NK-92 (cell line): ENCODE measurements around the gene MAP2K5.

Source experiments
- DNase-seq: peaks from one replicate; lab custom pipeline; 2025; ENCODE audit not compliant: unreplicated experiment; lab: John Stamatoyannopoulos, UW

The MAP2K5 gene

DNA sequence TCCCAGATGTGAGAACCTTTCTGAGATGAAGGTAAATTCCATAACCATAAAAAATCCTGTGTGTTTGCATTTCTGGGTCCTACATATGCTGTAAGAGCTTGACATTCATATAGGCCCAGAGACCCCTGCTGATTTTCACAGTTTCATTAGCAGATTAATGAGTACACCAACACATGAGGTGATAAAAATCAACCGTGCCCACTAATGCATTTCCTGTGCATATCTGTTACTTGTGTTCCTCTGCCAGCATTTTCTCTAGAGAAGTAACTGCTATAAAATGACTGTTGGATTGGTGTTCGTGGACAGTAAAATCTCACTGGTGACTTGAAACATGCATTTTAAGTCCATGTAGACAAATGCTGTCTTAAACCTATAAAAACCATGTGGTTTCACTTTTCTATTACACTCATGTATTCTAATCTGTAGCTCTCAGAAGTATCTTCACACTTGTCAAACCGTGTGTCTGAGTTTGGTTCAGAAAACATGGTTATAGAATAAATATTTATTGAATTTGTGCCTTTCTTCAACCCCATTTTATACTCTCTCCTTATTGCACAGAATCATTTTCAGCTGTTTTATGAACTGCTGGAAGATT lies 14.6 kb downstream of the MAP2K5 start:
- DNase-seq: no peak

DNA sequence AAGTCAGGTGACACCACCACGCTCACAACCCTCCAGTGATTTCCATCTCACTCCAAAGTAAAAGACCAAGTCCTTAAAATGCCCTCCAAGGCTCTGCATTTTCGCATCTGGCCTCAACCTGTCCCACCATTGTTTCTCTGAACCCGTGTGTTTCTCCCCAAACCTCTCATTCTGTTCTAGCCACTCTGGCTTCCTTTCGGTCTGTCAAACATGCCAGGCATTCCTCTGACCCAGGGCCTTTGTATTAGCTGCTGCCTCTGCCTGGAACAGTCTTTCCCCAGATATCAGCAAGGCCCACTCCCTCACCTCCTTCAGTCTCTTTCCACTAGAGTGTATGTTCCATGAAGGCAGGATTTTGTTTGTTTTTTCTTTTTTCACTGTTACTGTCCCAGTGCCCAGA lies 16.0 kb downstream of the MAP2K5 start:
- DNase-seq: no peak

DNA sequence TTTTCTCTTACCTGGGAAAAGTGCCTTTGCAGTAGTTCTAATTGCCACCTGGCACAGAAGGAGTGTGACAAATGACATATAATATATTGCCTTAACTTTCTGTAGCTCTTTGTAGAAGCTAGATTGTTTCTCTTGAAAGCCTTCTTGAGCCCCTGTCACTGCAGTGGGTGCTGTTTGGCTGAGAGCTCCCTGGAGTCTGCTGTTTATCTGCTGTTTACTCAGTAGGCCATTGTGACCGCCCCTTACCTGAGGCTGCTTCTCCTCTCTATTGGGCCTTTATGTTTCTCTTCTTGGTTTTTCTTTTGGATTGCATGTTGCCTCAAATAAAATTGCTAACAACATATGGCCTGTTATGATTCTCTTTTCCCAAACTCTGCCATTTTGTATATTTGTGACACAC lies 16.7 kb downstream of the MAP2K5 start:
- DNase-seq: no peak

DNA sequence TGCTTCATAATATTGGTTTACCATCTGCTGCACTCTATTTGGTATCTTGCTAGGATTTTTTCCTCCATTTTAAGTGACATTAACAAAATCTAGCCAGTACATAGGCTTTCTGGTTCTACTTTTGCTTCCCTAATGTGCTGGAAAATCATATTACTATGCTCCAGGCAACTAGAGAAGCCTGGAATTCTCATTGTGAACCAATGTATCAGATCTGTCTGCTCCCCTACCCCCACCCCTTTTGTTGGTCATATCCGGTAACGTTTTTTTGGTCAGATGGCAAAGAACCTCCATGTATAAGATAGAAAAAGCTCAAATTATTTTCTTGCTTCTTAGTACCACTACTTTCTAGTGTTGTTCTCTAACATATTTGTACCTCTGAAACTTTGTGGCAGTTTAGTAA lies 17.1 kb downstream of the MAP2K5 start:
- no peak for DNase-seq

DNA sequence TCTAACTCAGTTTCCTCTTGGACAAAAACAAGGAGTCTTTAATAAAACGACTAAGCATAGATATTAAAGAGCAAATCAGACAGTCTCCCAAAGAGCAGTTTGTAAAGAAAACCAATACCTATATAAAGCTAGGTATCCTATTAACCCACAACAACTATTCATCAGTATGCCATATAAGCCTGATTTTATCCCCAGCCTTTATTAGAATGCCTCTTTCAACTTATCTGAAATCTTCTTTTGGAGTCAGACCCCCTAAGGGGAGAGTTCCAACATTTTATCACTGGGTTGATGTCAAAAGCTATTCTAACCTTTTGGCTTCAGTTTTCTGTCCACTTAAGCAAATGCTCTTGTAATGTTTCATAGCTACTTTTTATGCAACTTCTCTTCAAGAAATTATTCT lies 17.8 kb downstream of the MAP2K5 start:
- DNase-seq: no peak

DNA sequence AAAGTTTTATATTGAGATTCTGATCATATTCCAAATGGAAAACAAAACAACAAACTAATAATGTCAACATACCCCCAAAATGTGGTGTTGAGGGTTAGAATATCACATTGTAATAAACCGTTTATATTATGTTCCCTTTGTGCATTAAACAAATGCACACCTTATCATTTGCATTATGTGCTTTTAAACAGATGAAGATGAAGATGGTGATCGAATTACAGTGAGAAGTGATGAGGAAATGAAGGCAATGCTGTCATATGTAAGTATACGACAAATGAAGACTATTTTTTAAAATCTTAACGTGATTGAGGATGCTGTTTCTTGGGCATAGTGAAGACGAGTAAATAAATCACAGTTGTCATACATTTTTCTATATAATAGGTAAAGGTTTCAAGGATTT lies 20.6 kb downstream of the MAP2K5 start:
- no peak for DNase-seq

DNA sequence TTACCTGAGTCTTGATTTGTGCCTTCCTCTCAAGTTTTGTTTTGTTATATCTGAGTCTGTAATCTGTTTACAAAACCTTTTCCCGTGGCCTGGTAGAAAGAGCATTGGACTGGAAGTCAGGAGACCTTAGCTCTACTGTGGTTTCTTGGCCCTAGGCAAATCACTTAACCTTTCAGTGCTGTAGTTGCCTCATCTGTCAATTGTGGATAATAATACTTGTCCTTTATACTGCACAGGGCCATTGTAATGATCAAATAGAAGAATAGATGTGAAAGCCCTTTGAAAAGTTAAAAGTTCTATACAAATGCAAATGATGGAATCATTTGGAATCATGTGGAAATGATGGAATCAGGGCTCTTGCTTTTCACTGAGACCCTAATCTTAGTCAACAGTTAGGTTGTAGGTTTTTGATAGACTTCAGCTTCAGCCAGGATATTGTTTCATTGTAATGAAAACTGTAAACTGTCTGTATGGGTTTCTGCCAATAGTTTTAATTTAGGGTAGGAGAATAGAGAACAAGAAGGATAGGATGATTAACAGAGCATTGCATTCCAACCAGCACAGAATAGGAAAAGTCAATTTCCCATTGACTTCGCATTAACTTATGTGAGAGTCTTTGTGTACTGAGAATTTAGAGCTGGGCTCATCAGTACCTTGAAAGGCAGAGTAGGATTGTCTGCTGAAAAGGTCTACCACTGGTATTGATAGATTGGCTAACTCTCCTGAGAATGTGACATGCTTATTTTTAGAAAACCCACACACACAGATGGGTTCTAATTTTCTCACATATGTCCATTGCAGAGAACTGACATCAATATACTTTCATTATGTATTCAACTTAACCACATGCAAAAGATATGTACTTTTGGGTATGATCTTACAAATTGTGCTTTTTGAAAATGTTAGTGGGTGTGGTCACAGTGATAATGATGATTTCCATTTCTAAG lies 21.8 kb downstream of the MAP2K5 start:
- DNase-seq: no peak

DNA sequence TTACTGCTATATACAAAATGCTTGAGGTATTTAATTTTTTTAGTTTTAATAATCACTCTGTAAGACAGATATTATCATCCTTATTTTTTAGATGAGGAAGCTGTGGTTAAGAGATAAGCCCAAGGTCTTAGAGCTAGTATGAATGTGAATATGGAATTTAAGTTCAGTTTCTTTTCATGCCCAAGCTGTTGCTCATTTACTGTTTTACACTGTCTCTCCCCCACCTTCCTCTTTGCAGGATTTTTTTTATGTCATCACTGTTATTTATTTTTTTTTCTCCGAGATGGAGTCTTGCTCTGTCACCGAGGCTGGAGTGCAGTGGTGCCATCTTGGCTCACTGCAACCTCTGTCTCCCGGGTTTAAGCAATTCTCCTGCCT lies 22.5 kb downstream of the MAP2K5 start:
- DNase-seq: no peak

DNA sequence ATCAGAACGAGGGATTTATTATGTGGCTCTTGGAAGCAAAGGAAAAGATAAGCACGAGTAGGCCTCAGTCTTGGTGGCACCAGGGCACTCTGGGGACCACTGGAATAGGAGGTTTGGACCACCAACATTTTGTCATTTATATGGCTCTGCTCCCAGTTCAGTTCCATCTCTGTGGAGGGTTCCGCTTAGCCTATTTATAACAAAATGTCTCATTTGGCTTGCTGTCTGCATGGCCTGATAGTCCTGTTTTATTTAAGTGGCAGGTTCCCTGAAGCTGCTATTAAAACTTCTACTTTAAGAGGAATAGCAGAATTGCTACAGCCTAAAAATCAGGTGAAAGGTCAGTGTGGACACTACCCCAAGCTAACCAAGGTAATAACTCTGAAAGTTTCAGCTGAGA lies 27.2 kb downstream of the MAP2K5 start:
- no peak for DNase-seq

DNA sequence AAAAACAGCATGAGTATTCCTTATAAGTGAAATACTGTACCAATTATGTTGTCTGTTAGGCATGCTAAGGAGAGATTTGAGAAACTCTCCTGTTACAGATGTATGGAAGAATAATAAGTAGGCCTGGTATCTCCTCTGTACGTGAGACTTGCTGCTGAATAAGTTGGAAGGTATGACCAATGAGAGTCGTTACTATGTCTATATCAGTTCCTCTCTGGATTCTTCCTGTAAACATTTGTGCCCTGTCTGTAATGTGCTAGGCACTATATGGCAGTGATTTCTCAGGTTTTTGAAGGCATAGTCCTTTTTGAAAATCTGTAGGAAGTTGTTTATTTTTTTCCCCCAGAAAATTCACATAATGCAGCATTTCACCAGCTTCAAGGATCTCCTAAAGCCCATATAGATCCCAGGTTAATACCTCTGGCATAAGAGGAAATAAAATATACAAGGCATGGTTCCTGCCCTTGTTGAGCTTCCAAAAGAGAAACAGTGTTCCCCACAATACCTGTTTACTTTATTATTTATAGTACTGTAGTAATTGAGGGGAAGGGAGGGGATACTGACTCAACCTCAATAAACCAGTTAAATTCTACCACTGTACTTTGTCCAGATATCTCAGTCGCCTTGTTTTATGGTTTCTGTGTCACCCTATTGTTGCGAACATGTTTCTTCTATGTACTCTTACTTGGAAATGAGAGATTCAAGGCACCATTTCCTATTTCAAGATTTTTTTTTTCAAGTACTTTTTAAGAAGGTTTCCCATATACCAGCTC lies 28.6 kb downstream of the MAP2K5 start:
- DNase-seq: no peak

DNA sequence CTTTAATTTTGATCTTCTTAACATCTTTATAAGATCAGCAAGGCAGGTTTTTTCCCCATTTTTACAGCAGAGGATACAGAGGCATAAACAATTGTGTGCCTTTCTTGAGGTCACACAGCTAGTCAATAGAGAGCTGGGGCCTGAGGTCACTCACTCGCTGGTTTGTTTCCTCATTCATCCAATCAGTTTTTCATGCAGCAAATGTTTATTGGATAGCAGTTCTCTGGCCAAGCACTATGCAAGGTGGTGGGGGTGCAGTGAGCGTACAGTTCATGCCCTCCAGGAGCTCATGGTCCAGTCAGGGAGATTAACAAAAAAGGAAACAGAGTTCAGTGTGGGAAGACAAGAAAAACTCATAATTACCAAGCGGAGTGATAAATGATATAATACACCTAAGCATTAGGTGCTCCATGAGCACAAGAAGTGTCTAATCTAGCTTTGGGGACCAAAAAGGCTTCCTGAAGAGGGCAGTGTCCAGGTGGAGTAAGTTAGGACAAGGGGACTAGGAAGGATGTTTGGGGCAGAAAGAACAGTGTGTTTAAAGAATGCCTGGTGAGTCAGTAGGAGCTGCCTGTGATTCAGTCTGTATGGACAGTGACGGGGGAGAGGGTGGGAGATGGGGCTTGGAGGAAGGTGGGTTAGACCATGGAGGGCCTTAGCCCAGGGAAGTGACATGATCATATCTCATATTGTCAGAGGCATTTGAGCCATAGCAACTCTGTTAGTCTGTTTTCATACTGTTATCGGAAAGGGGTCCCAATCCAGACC lies 29.3 kb downstream of the MAP2K5 start:
- DNase-seq: no peak

DNA sequence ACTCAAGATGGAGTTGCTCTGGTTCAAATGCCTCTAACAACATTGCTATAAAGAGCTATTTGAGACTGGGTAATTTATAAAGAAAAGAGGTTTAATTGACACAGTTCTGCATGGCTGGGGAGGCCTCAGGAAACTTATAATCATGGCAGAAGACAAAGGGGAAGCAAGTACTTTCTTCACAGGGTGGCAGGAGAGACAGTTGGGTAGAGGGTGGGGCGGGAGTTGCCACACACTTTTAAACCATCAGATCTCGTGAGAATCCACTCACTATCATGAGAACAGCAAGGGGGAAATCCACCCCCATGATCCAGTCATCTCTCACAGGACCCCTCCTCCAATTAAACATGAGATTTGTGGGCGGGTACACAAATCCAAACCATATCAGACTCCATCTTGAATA lies 30.7 kb downstream of the MAP2K5 start:
- no peak for DNase-seq

DNA sequence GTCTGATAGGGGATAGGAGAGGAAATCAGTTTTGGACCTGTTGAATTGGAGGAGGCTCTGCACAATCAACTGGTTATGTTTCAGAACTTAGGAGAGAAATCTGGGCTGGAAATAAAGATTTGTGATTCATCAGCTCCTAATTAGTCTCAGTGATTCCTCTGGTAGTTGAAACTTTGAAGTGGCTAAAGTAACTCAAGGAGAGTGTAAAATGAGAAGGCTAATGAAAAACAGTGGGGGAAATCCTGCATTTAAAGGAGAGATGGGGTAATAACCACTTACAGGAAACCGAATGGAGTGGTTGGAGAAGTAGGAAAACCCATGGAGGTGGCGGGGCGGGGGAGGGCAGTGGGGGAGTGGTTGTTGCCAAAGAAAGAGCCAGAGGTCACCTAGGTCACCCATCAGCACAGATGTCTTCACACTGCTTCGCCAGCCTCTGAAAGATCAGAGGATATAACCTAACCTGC lies 32.6 kb downstream of the MAP2K5 start:
- no peak for DNase-seq

DNA sequence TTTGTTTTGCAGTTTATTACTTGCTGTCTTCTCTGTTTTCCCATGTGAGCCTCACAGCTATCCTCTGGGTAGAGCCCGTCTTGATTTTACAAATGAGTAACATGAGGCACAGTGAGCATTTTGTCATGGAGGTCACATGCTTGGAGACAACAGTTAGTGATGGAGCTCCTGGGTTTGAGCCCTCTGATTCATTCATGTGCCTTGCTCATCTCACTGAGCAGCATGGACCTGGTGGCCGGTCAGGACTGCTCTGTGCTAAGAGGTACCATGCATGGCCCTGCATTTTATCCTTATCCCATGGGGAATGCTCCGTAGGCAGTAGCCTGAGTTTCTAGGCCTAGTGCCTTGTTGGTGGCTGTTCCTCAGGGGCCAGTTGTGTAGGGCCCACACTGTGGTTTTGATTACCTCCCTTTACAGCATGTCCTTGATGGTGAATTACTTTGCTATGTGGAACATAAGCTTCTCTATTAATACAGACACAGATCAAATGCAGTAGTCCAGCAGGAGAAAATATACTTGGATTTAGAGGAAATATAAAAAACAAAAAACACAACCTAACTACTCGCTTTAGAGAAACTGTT lies 35.6 kb downstream of the MAP2K5 start:
- DNase-seq: no peak

DNA sequence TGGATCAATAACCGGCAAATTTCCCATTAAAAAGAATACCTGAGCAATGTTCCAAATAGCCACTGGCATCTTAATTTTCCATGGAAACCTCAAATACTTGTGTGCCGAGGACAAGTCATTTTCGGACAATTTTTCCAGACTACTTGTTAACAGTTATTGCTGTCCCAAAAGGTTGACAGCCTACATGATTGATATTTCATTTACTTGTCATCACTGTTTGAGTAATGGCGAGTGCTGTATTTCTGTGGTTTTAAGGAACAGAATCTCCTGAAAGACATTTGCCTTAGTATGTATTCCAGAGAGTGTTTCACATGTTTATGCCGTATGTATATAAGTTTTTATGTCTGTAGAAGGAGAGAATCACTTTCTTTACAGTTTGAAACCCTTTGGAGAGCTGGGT lies 36.7 kb downstream of the MAP2K5 start:
- no peak for DNase-seq

DNA sequence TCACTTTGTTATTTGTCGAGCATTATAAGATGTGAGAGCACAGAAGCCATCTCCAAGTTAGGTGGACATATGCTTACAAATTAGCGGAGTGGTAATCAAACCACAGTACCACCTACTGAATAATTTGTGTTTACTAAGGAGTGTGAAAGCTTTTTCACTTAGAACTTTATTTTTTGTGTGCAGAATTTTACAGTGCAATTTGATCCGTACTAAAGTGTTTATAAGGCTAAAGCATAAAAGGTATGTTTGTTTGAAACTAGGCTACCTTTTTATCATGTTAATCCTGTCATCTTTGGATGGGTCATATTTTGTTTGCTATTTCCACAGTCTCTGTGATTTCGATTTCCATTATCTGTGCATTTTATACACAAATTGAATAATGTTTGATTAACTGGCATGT lies 37.5 kb downstream of the MAP2K5 start:
- no peak for DNase-seq

DNA sequence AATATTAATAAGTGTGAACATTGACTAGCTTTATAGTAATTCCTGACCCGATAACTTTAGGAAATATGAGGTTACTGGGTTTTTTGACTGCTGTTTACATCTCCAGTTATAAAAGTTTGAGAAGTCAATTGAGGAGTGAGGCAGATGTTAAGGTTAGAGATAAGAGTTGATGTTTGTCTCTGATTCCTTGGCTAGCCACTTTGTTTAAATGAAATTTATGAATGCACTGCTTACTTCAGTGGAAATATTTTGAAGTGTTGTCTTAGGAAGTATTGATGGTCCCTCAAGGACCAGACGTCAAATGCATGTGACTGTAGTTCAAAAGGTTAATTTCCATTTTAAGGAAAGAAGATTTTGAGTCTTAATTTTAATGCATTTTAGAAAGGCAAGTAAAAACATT lies 41.7 kb downstream of the MAP2K5 start:
- DNase-seq: no peak

DNA sequence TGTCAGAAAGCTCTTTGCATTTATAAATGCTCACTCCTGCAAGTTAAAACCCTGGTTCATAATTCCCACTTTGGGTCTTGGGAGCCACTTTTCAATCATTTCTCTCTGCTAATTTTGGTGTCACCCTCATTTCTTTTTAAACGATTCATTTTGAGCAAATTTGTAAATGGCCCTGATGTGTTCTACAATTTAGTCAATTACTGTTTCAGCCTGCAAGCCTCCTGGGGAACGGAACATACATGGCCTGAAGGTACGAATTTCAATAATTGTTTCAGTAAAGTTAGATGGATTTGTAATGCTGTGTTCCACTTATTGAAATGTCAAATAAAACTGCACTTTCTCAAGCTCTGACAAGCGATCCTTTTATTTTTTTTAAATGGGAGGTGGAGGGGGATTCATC lies 43.2 kb downstream of the MAP2K5 start:
- DNase-seq: no peak

DNA sequence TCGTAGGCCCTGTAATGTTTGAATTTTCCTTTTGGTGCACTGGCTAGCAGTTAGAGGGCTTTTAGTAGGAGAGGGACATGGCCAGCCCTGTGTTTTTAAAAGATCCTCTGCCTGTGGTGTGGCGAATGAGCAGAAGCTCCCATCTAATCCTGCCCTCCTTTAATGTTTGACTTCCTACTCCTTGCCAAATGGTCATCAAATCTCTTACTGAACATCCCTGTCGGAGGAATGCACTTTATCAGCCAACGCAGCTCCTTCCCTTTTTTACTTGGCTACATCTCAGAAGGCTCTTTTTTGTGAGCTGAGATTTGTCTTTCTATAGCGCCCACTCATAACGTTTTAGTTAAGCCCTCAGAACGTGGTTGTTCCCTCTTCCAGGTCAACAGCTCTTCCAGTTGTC lies 44.8 kb downstream of the MAP2K5 start:
- no peak for DNase-seq

DNA sequence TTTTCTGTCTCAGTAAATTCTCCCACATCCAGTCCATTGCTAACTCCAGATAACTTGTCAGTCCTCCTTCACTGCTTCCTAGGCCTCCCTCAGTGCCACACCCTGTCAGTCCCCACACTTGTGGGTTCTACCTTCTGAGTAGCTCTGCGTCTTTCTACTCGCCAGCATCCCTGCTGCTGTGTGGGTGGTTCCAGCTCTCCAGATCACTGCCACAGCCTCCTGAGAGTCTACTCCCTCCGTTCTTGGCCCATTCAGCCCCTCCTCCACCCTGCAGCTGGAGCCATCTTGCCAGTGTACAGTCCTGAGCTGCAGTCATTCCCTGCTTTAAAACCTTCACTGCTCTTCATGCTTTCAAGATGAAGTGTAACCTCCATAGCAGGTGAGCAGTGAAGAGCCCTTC lies 45.3 kb downstream of the MAP2K5 start:
- no peak for DNase-seq

DNA sequence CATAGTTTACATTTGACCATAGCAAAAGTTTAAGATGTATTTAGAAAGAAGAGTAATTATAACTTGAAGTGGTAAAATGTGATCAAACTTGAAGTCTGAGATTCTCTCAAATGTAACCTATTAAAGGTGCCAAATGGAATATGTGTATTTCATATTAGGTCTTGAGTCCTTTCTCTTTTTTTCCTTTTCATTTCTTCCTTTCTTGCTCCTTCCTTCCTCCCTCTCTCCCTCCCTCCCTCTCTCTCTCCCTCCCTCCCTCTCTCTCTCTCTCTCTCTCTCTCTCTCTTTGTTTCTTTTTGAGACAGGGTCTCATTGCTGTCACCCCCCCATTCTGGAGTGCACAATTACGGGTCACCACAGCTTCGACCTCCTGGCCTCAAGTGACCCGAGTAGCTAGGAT lies 47.7 kb downstream of the MAP2K5 start:
- no peak for DNase-seq
